NT2/D1 (cell line): ENCODE data around the gene ZNF766.

Experiments used
- YY1 ChIP-seq: IDR thresholded peaks from 2 replicates; pipeline ENCODE4 v1.6.1; 2011; ENCODE audit not compliant: insufficient read length, insufficient read depth
- ZNF274 ChIP-seq: IDR thresholded peaks from 2 replicates; pipeline ENCODE4 v1.6.1; 2011; ENCODE audit warnings: mild to moderate bottlenecking, low read depth, low read length

DNA sequence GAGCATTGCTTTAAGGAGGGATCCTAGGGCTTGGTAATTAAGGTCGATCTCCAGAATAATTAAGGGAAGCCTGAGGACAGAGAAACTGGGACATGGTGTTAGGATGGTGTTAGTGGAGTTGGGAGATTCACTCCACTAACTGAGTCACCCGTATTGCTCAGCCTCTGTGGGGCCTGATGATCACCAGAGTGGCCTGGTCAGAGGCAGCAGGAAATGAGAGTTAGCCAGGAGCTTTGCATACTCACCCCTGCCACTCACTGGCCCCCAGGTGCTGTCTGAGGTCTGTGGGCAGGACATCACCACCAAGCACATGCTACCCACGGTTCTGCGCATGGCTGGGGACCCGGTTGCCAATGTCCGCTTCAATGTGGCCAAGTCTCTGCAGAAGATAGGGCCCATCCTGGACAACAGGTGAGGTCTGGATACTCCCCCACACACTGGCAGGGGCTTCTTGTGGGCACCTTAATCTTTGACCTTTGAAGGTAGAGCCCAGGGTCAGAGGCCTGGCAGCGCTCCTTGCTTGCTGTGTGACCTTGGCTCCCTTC lies 47.5 kb upstream of the ZNF766 start:
- TF ChIP-seq YY1 (no peak), ZNF274 (no peak)
